Effector memory CD8-positive, alpha-beta T cell (primary cell): ENCODE results near the gene TMEM217.

Experiments
- ATAC-seq: fragments of 150-1000 bp; cut with Tn5 transposase; replicated peaks from 2 replicates; pipeline ENCODE4 v1.10.0; 2021; ENCODE audit warnings: mild to moderate bottlenecking, moderate library complexity
- DNase-seq, 3 experiments: peaks; one replicate each; pipeline ENCODE4 v3.0.0; 2021
- H3K27ac Mint-ChIP-seq, 2 donors: one replicate each; pipeline ENCODE4 v1.8.0; 2022; ENCODE audit warnings: mild to moderate bottlenecking in 2 of 2, mixed read lengths in 2 of 2, moderate library complexity in 2 of 2
- H3K27me3 Mint-ChIP-seq, 2 donors: one replicate each; pipeline ENCODE4 v1.8.0; 2022; ENCODE audit warnings: mixed read lengths in 2 of 2
- H3K36me3 Mint-ChIP-seq: one replicate; pipeline ENCODE4 v1.8.0; 2022; ENCODE audit warnings: mild to moderate bottlenecking, moderate library complexity, mixed read lengths; ENCODE audit not compliant: insufficient read depth
- H3K4me1 Mint-ChIP-seq, 2 donors: one replicate each; pipeline ENCODE4 v1.8.0; 2022; ENCODE audit warnings: low read depth in 2 of 2, mixed read lengths in 2 of 2
- H3K4me3 Mint-ChIP-seq, 2 donors: one replicate each; pipeline ENCODE4 v1.8.0; 2022; ENCODE audit warnings: mild to moderate bottlenecking in 2 of 2, mixed read lengths in 2 of 2, moderate library complexity in 2 of 2
- H3K9me3 Mint-ChIP-seq, 2 donors: one replicate each; pipeline ENCODE4 v1.8.0; 2022; ENCODE audit warnings: mixed read lengths in 2 of 2

Gene TMEM217

GRCh38 chr6:37233541-37233940, 24.4 kb downstream of the TMEM217 start:
- Mint-ChIP-seq H3K4me3 (no peak overlapping the region), H3K9me3 (no peaks in the 10 kb centered on the region), H3K36me3 (no peaks in the 10 kb centered on the region), H3K4me1 (peaks cover 3 to 6% of the 10 kb centered on the region in 2 donors), H3K27me3 (peaks cover 0 to 6% of the 10 kb centered on the region in 2 donors), H3K27ac (no peak overlapping the region)
- ATAC-seq (no peak), DNase-seq (no peak)

- no peaks in the 10 kb centered on the region for H3K36me3 Mint-ChIP-seq
- DNase-seq: no peak
- no peak for ATAC-seq
- H3K4me3 Mint-ChIP-seq: no peak overlapping the region
- H3K4me1 Mint-ChIP-seq: peaks cover 3 to 6% of the 10 kb centered on the region in 2 donors
- H3K27me3 Mint-ChIP-seq: peaks cover 0 to 6% of the 10 kb centered on the region in 2 donors
- H3K27ac Mint-ChIP-seq: no peak overlapping the region
- no peaks in the 10 kb centered on the region for H3K9me3 Mint-ChIP-seq
Measured at GRCh38 chr6:37232430-37233017, 25.4 kb downstream of the TMEM217 start.

DNA sequence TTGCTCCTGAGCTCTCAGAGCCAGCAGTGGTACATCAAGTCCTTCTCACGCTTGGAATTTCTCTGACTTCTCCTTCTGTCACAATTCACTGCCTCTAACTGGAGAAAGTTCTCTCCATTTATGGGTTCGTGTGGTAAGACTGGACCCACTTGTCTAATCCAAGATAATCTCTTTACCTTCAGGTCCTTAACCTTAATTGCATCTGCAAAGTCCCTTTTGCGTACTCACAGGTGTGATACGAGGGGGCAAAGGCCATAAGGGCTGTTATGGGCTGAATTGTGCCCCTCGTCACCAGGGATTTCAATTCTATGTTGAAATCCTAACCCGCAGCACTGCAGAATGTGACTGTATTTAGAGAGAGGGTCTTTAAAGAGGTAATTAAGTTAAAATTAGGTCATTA, 27.8 kb downstream of the TMEM217 start:
- Mint-ChIP-seq H3K36me3 (no peaks in the 10 kb centered on the region), H3K27me3 (peaks cover 0 to 6% of the 10 kb centered on the region in 2 donors), H3K9me3 (no peaks in the 10 kb centered on the region), H3K4me1 (peaks cover 3 to 6% of the 10 kb centered on the region in 2 donors), H3K4me3 (no peak overlapping the region), H3K27ac (no peak overlapping the region)
- DNase-seq (no peak), ATAC-seq (no peak)

GRCh38 chr6:37225350-37226169, 32.4 kb downstream of the TMEM217 start:
- peaks cover 11% of the 10 kb centered on the region in 2 donors for H3K4me1 Mint-ChIP-seq
- no peak for ATAC-seq
- DNase-seq: no peak
- no peak overlapping the region for H3K27ac Mint-ChIP-seq
- no peak overlapping the region for H3K4me3 Mint-ChIP-seq
- no peaks in the 10 kb centered on the region for H3K9me3 Mint-ChIP-seq
- H3K27me3 Mint-ChIP-seq: no peaks in the 10 kb centered on the region
- peaks cover 3% of the 10 kb centered on the region for H3K36me3 Mint-ChIP-seq

DNA sequence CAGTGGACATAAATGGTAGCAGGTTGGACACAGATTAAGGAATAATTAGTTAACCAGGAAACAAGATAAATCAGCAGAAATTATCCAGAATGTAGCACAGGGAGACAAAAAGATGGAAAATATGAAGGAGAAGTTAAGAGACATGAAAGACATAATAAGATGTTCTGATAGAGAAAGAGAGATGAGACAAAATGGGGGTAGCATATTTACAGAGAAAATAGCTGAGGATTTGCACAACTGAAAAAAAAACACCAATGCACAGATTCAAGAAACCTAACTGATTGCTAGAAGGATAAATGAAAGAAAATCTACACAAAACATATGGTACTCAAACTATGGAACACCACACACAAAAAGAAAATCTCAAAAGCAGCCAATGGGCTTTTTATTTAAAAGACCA, 35.0 kb downstream of the TMEM217 start:
- Mint-ChIP-seq H3K27ac (no peak overlapping the region), H3K36me3 (peaks cover 3% of the 10 kb centered on the region), H3K4me1 (peaks cover 5 to 8% of the 10 kb centered on the region in 2 donors), H3K27me3 (no peaks in the 10 kb centered on the region), H3K9me3 (no peaks in the 10 kb centered on the region), H3K4me3 (peak overlapping the region; percentile 70 to 82)
- ATAC-seq: no peak
- DNase-seq: no peak

DNA sequence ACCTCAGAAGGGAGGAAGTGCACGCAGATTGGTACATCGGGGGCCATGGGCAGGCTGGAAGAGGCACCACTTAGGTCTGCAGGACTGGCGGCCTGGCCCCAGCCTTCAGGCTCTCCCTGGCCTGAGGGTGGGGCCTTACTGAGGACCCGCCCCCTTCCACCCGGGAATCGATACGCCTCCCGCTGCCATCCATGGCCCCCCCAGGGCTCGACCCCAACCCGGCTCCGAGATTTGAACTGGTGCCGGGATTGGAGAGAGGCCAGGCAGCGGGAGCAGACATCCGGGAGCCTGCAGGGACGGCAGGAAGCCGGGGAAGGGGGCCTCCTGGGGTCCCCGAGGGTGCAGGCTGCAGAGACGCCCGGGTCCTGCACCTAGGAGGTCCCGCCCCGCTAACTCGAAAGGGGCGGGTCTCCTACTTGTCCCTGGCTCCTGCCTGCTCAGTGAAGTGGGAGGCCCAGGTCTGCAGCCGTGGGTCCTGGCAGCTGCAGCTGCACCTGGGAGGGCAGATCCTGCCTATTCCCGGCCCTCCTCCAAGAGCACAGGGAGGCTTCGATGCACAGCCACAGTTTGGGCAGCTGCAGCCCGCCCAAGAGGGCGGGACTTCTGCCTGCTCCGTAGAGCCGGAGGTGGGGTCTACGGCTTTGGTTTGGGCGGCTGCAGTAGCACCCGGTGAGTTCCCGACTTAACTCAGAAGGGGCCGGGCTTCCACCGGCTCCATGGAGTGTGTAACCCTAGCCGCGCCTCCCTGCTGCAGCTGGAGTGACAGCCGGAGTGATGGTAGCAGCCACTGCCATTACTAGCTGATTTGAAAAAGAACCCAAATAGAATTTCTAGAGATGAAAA, 35.6 kb downstream of the TMEM217 start:
- Mint-ChIP-seq H3K9me3 (no peaks in the 10 kb centered on the region), H3K4me1 (peaks cover 5 to 8% of the 10 kb centered on the region in 2 donors), H3K4me3 (peak overlapping the region; percentile 70 to 82), H3K36me3 (peaks cover 3% of the 10 kb centered on the region), H3K27me3 (no peaks in the 10 kb centered on the region), H3K27ac (peak overlapping the region in 1 of 2 donors; percentile 65)
- DNase-seq (peak; percentile 43 to 56 (median 51)), ATAC-seq (peak; percentile 91)

DNA sequence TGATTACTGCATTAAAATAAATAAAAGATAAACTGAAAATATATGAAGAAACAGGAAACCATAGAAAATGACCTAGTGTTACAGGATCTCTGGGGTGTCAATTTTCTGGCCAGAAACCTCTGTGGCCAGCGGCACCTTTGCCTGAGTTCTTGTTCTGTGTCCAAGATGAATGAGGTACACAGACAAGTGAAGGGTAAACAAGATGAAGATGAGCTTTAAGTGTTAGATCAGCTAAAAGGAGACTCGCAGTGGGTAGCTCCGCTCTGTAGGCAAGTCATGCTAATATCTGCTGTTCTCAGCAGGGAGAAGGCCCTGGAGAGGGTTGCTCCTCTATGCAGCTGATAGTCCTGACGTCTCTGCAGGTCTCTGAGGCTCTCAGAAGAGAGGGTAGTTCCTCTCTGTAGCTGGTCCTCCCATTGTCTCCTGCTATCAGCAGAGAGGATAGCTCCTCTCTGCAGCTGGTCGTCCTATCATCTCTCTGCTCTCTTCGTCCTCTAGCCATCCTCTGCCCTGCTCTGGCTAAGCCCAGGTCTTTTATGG, 36.3 kb downstream of the TMEM217 start:
- H3K4me3 Mint-ChIP-seq: peak overlapping the region; percentile 70 to 82
- no peak for DNase-seq
- H3K9me3 Mint-ChIP-seq: no peaks in the 10 kb centered on the region
- peak overlapping the region in 1 of 2 donors; percentile 65 for H3K27ac Mint-ChIP-seq
- no peak for ATAC-seq
- H3K36me3 Mint-ChIP-seq: peaks cover 3% of the 10 kb centered on the region
- H3K4me1 Mint-ChIP-seq: peaks cover 5 to 8% of the 10 kb centered on the region in 2 donors
- no peaks in the 10 kb centered on the region for H3K27me3 Mint-ChIP-seq

DNA sequence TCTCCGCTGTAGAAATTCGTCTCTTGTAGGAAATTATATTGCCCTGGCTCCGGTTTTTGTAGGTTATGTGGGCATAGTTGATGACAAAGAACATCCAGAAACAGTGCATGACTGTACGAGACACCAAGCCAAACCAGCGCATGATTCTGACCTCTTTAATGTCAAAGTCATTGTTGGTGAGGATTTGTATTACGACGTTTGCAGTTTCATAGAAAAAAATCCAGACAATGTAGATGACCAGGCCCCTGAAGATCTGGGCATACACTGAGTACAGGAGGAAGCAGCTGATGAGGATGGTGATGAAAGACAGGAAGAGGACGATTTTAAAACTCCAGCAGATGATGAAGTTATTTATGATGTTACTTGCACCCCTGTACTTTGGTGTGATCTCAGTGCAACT, 39.4 kb downstream of the TMEM217 start:
- Mint-ChIP-seq H3K9me3 (no peaks in the 10 kb centered on the region), H3K27ac (no peak overlapping the region), H3K4me1 (peaks cover 5 to 8% of the 10 kb centered on the region in 2 donors), H3K36me3 (peaks cover 3% of the 10 kb centered on the region), H3K27me3 (no peaks in the 10 kb centered on the region), H3K4me3 (no peak overlapping the region)
- DNase-seq: no peak
- no peak for ATAC-seq

DNA sequence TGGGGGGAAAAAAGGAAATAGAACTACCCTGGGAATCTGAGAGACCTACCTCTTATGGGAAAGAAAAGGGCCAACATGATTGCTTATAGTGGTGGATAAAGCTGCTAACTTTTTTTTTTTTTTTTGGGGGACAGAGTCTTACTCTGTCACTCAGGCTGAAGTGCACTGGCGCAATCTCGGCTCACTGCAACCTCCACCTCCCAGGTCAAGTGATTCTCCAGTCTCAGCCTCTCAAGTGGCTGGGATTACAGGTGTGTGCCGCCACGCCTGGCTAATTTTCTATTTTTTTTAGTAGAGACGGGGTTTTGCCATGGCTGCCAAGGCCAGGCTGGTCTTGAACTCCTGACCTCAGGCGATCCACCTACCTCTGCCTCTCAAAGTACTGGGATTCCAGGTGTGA, 39.9 kb downstream of the TMEM217 start:
- no peak for DNase-seq
- Mint-ChIP-seq H3K9me3 (no peaks in the 10 kb centered on the region), H3K27ac (no peak overlapping the region), H3K36me3 (peaks cover 3% of the 10 kb centered on the region), H3K4me1 (peaks cover 5 to 8% of the 10 kb centered on the region in 2 donors), H3K4me3 (no peak overlapping the region), H3K27me3 (no peaks in the 10 kb centered on the region)
- ATAC-seq: no peak

DNA sequence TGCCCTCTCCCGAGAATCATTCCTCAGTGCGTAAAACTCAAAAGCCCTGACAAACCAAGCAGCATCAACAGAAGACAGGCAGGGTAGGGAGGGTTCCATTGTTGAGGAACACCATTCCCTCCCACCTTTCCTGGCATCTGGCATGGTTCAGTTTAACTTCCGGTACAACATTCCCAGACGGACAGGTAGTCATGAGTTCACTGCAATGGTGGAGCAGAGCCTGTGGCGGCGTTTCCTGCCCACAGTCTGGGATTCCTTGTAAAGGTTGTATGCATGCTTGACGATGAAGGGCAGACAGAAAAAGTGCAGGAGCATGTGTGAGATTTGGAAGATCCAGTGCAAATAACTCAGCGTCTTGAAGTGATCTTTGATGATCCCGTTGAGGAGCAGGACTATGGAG, 45.7 kb downstream of the TMEM217 start:
- DNase-seq: no peak
- ATAC-seq: no peak
- no peak overlapping the region for H3K4me3 Mint-ChIP-seq
- H3K36me3 Mint-ChIP-seq: peaks cover 4% of the 10 kb centered on the region
- no peak overlapping the region for H3K27ac Mint-ChIP-seq
- no peaks in the 10 kb centered on the region for H3K9me3 Mint-ChIP-seq
- peaks cover 21 to 25% of the 10 kb centered on the region in 2 donors for H3K4me1 Mint-ChIP-seq
- no peaks in the 10 kb centered on the region for H3K27me3 Mint-ChIP-seq

- Mint-ChIP-seq H3K27me3 (no peaks in the 10 kb centered on the region), H3K4me3 (no peak overlapping the region), H3K27ac (peak overlapping the region; percentile 62 to 85), H3K9me3 (no peaks in the 10 kb centered on the region), H3K4me1 (peaks cover 26 to 30% of the 10 kb centered on the region in 2 donors), H3K36me3 (peaks cover 4% of the 10 kb centered on the region)
- DNase-seq (peak; percentile 81 to 88 (median 85)), ATAC-seq (peak; percentile 64)
Measured at GRCh38 chr6:37210313-37210968, 47.5 kb downstream of the TMEM217 start.

DNA sequence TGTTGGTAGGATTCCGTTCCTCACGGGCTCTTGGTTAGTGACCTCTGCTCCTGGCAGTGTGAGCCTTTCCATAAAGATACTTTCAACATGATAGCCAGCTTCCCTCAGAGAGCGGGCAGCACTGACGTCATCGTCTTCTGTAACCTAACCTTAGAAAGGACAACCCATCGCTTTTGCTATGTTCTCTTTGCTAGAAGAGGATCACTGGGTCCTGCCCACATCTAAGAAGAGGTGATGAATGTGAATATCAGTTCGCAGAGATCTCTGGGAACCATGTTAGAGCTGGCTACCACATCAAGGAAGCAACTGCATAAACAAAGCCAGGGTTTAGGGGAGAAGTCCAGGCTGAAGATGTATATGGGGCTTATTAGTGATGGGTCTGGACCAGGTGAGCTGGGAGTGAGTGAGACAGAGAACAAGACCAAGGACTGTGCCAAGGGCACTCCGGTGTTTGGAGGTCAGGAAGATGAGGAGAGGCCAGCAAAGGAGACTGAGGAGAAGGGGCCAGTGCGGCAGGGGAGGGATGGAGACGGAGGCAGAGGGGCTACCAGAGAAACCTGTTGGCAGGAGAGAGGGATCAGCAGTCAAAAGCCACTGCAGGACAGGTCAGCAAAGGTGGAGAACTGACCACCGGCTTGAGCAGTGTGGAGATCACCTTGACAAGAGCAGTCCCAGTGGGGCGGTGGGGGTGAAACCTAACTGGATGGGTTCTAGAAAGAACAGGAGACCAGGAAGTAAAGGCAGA, 48.3 kb downstream of the TMEM217 start:
- Mint-ChIP-seq H3K27me3 (no peaks in the 10 kb centered on the region), H3K9me3 (no peaks in the 10 kb centered on the region), H3K27ac (peak overlapping the region; percentile 62 to 85), H3K36me3 (peaks cover 4% of the 10 kb centered on the region), H3K4me1 (peaks cover 26 to 30% of the 10 kb centered on the region in 2 donors), H3K4me3 (peak overlapping the region; percentile 3)
- DNase-seq (peak; percentile 14 to 28 (median 26)), ATAC-seq (peak; percentile 69)
